ENCODE data around the gene JMJD1C. TPM values are rescaled to one million over a fixed set of nuclear protein-coding genes. Genes with fewer than 3 reads are reported as not detected.

The JMJD1C gene
- total and polyA plus RNA-seq, 10 of the 15 experiments (the other 5 are each of a cell fraction or from before 2014, with no cell fraction given), result 31.2 to 83.3 (median 49.5) TPM

- Histone ChIP-seq H3K9ac (ENCODE audit: control insufficient read depth, insufficient read depth, low read length) (no peak overlapping the region), H4K20me1 (ENCODE audit: control insufficient read depth, insufficient read depth) (peaks cover 2% of the 10 kb centered on the region; the same call in 1 of the 2 replicates), H3K4me1 (ENCODE audit: control insufficient read depth, insufficient read depth, low read length) (peaks cover 17% of the 10 kb centered on the region), H3K4me2 (ENCODE audit: control insufficient read depth, insufficient read depth) (no peak overlapping the region), H2AFZ (ENCODE audit: control insufficient read depth, low read depth, low read length) (no peak overlapping the region), H3K4me3 (no peak overlapping the region), H3K9me3 (replicated peaks; ENCODE audit: control insufficient read depth, insufficient read depth, low read length) (no peaks in the 10 kb centered on the region; the same call in 2 of the 3 replicates), H3K27ac (ENCODE audit: control insufficient read depth, insufficient read depth) (no peak overlapping the region), H3K27me3 (replicated peaks in 1 of 2; ENCODE audit: control insufficient read depth in 2 of 2, insufficient read depth in 2 of 2, low read length in 1 of 2) (no peaks in the 10 kb centered on the region), H3K79me2 (ENCODE audit: control insufficient read depth, insufficient read depth, low read length) (peaks cover 87% of the 10 kb centered on the region), H3K36me3 (ENCODE audit: control insufficient read depth in 2 of 2, insufficient read depth in 2 of 2, low read length in 1 of 2) (peaks cover 0 to 9% of the 10 kb centered on the region in 2 experiments; a peak in 3 of 4 replicates)
- ChIA-PET RAD21 (ENCODE audit: unreplicated experiment) (interaction anchor here (0.6 to 1.2 kb wide), 3 partner anchors 8 to 375 kb away, joined by 3 read pairs; no protein-coding TSS in a partner anchor), SMC1A (ENCODE audit: uncharacterized antibody, unreplicated experiment) (interaction anchor here (0.8 to 5.5 kb wide), 5 partner anchors 10 to 155 kb away, joined by 3 to 47 read pairs (median 4); no protein-coding TSS in a partner anchor), CTCF (interaction anchor here (0.8 to 0.9 kb wide), 2 partner anchors 36 to 86 kb away, joined by 3 read pairs; no protein-coding TSS in a partner anchor), POLR2A (interaction anchor here (2.3 kb wide), 1 partner anchor 17 kb away, joined by 10 read pairs; no protein-coding TSS in a partner anchor)
- WGBS (ENCODE audit: insufficient coverage, insufficient replicate concordance, low lambda C conversion rate, missing lambda C conversion rate), result 99% methylated on average over 4 of the region's 4 CpGs
- in situ Hi-C loops (cut with MboI) (no loop called here), intact Hi-C loops (cut with micrococcal nuclease; ENCODE audit: unreplicated experiment) (no loop called here)
- no peak for FAIRE-seq
- no peak for ATAC-seq
- DNase-seq (ENCODE audit: low read depth, low spot score), result no peak
- no TSS peak for BruUV-seq (replicated peaks)
- no peak for TF ChIP-seq MEF2B (IDR thresholded peaks at IDR 0.05; ENCODE audit: partially characterized antibody, poor library complexity, severe bottlenecking)
- TF ChIP-seq SRF (IDR thresholded peaks at IDR 0.05; ENCODE audit: low read depth in 2 of 2, low read length in 2 of 2), result no peak
- TF ChIP-seq PRDM15 (CRISPR knock-in tag; IDR thresholded peaks at IDR 0.05), result no peak
- no peak for TF ChIP-seq CHD1 (IDR thresholded peaks at IDR 0.05; ENCODE audit: low read depth, low read length)
- TF ChIP-seq SPI1 (IDR thresholded peaks at IDR 0.05; ENCODE audit: borderline replicate concordance, insufficient read depth, low read depth, low read length), result no peak
- no peak for TF ChIP-seq RELB (IDR thresholded peaks at IDR 0.05; ENCODE audit: low read depth)
- TF ChIP-seq CHD4 (IDR thresholded peaks at IDR 0.05), result no peak
- no peak for TF ChIP-seq REST (IDR thresholded peaks at IDR 0.05; ENCODE audit: low read depth, low read length)
- no peak for TF ChIP-seq E2F4 (IDR thresholded peaks at IDR 0.05; ENCODE audit: low read depth, low read length)
- TF ChIP-seq SMARCA5 (IDR thresholded peaks at IDR 0.05), result no peak
- TF ChIP-seq BCL3 (IDR thresholded peaks at IDR 0.05; ENCODE audit: borderline replicate concordance, insufficient read depth, low read depth, low read length, poor library complexity, severe bottlenecking), result no peak
Measured at GRCh38 chr10:63253040-63253439, 212.7 kb downstream of the JMJD1C start.

Data from GM12878 (cell line).